Measurements from ENCODE around the gene FRMPD1.

FRMPD1 gene

DNA sequence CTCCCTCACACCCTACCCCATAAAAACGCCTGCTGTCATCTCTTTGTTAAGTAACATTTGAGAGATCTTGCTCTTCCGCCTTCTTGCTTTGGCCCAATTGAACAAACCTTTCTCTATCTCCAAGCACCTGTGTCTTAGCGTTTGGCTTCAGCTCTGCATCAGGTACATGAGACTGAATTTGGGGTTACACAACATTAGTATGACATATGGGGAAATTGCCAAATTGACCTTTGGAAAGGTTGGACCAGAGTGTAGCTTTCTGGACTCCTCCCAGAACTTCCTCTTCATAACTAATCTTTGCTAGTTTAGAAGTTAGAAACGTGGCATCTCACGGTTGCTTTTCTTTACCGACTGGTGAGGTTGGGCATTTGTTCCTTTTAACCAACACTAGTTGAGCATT is 137.6 kb downstream of the FRMPD1 start:
- DNase-seq: peak; percentile 92

DNA sequence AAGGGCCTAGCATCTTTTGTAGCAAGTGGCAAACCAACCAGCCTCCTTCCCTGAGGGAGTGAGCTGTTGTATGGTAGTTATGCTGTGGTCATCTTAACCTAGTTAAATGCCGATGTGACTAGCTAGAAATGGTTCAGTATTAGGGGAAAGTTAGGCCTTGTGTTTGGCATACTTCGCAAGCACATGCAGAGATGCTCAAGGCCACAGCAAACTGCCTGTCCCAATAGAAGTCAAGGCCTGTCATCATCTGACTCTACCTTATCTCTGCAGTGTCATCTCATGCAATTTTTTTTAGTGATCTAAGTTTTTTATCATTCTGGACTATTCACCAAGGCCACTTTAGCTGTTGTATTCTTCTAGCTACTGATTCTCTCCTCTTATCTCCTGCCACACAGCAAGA is 139.3 kb downstream of the FRMPD1 start:
- no peak for DNase-seq

DNA sequence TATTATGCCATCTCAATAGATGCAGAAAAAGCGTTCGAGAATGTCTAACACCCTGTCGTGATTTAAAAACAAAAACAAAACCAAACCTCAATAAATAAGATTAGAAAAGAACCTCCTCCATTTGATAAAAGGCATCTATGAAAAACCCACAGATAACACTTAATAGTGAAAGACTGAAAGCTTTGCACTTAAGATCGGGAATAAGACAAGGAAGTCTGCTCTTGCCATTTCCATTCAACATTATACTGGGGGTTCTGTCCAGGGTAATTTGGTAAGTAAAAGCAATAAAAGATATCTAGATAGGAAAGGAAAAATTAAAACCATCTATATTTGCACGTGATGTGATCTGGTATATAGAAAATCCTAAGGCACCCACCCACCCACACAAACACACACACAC is 141.4 kb downstream of the FRMPD1 start:
- DNase-seq: no peak

- no peak for DNase-seq
Observed at GRCh38 chr9:37796232-37796631, 145.5 kb downstream of the FRMPD1 start.

All from GF-D8 (cell line).